Activated CD4-positive, alpha-beta T cell treated with anti-CD3 and anti-CD28 coated beads, Interleukin-2, amount 10 ng/mL, durations not matched to agents 7 days and 5 days (primary cell): ENCODE measurements around the gene HIPK1. TPM values are rescaled to one million over a fixed set of nuclear protein-coding genes. Genes with fewer than 3 reads are reported as not detected.
A peak's percentile ranks its signal among the peaks of the same experiment; 100 is the strongest.

ENCODE experiments used
- CTCF ChIA-PET: fragments of 350-600 bp; sonication (Branson Sonifier 250); formaldehyde crosslinking; loops from one replicate; lab custom pipeline; 2021; ENCODE audit warnings: antibody characterized with exemption; lab: Charles Lee
- POLR2A ChIA-PET: fragments of 350-600 bp; sonication (Branson Sonifier 250); formaldehyde crosslinking; loops from one replicate; lab custom pipeline; 2021; ENCODE audit warnings: antibody characterized with exemption; lab: Charles Lee
- DNase-seq: peaks from one replicate; pipeline ENCODE4 v3.0.0-alpha.2; 2020
- H3K27ac Mint-ChIP-seq: one replicate; pipeline ENCODE4 v1.8.0; 2021; ENCODE audit warnings: mild to moderate bottlenecking, moderate library complexity, mixed read lengths
- H3K27me3 Mint-ChIP-seq: one replicate; pipeline ENCODE4 v1.8.0; 2021; ENCODE audit warnings: mixed read lengths
- H3K36me3 Mint-ChIP-seq: one replicate; pipeline ENCODE4 v1.8.0; 2021; ENCODE audit warnings: low read depth, mixed read lengths
- H3K4me1 Mint-ChIP-seq: one replicate; pipeline ENCODE4 v1.8.0; 2021; ENCODE audit warnings: mixed read lengths
- H3K4me3 Mint-ChIP-seq: one replicate; pipeline ENCODE4 v1.8.0; 2021; ENCODE audit warnings: mild to moderate bottlenecking, moderate library complexity, mixed read lengths
- H3K9me3 Mint-ChIP-seq: one replicate; pipeline ENCODE4 v1.8.0; 2021; ENCODE audit warnings: mixed read lengths
- total RNA-seq, 2 experiments: library from RNA; stranded (reverse); gene quantifications; one replicate each; pipeline ENCODE4 v1.2.3, GENCODE V29; 2021

Gene HIPK1
- 100 to 1,000 TPM in 1 of 2 experiments, 10 to 100 TPM in 1; 88.5 to 106 TPM for total RNA-seq

DNA sequence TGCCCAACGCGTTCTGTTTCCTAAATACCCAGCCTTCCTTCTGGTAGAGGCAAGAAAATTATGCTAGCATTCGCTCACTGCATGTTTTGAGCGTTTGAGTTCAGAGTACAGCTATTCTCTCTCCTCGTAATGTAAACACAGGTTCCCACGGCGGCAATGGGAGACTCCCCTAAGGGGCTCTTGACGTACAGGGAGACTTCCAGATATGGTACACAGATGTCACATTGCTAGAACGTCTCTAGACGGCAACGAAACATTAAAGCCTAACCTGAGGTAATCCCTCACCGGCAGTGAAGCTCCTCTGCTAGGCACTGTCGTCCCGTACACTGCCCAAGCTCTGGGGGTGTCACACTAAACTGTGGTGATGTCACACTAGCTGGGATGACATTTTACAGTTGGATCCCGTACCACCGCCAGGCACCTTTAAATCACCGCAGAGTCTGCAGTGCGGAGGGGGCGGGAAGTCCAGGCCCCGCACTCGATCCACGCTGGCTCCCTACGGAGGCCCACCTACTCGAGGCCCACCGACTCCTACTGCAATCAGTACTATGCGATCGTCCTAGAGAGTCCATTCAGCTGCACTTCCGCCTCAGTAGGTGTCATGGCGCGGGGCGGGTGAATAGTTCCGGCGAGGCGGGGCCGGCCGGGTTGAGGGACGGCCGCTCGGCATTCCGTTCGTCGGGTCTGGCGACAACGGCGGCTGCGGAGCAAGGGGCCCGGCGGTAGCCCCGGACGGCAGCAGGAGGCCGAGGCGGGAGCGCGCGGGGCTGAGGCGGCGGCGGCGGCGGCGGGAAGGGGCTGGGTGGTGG is at the start of gene HIPK1:
TSS of gene HIPK1 (plus strand) at position 384 of the 809 bp plus-strand sequence.
- H3K9me3 Mint-ChIP-seq: no peaks in the 10 kb centered on the region
- no peaks in the 10 kb centered on the region for H3K27me3 Mint-ChIP-seq
- ChIA-PET CTCF (interaction anchor here (0.6 to 4.7 kb wide), 13 partner anchors 9 to 117 kb away, joined by 3 to 38 read pairs (median 4); partner anchors contain the start of genes AP4B1, DCLRE1B and RSBN1), POLR2A (interaction anchor here (1.0 to 1.8 kb wide), 4 partner anchors 23 to 117 kb away, joined by 3 to 10 read pairs (median 7); partner anchors contain the start of genes AP4B1, DCLRE1B and RSBN1)
- H3K27ac Mint-ChIP-seq: peak within 1 kb of the TSS; percentile 99
- peaks cover 44% of the 10 kb centered on the region for H3K4me1 Mint-ChIP-seq
- H3K36me3 Mint-ChIP-seq: peaks cover 16% of the 10 kb centered on the region
- DNase-seq: peak; percentile 94
- peak within 1 kb of the TSS; percentile 96 for H3K4me3 Mint-ChIP-seq

GRCh38 chr1:113879739-113880038 is 49.4 kb upstream of the HIPK1 start:
- Mint-ChIP-seq H3K27me3 (no peaks in the 10 kb centered on the region), H3K36me3 (peaks cover 16% of the 10 kb centered on the region), H3K4me3 (no peak overlapping the region), H3K9me3 (peaks cover 5% of the 10 kb centered on the region), H3K4me1 (peaks cover 51% of the 10 kb centered on the region), H3K27ac (peak overlapping the region; percentile 37)
- ChIA-PET CTCF (interaction anchor here (1.1 to 2.9 kb wide), 5 partner anchors 9 to 24 kb away, joined by 3 to 10 read pairs (median 4); no protein-coding TSS in a partner anchor), POLR2A (no interaction called here)
- no peak for DNase-seq

DNA sequence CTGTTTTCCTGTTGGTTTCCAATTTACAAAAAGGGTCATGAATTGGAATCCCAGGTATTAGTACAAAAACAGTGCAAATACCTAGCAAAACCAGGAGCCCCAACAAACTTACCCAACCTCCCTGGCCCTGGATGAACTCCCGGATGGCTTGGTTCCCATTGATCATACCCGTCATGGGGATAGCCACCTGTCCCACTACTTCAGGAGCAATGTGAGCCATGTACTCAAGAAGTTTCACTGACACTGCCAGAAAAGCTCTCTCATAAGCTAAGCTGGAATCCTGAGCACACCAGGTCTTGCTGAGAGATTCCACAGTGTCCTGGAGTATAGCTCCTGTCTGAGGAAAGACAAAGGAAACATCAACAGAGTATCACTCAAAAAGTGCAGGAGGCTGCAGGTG is 47.5 kb upstream of the HIPK1 start:
- CTCF ChIA-PET: interaction anchor here (1.7 to 2.9 kb wide), 4 partner anchors 9 to 50 kb away, joined by 5 to 10 read pairs (median 6); no protein-coding TSS in a partner anchor
- Mint-ChIP-seq H3K36me3 (peaks cover 16% of the 10 kb centered on the region), H3K4me1 (peaks cover 42% of the 10 kb centered on the region), H3K9me3 (peaks cover 5% of the 10 kb centered on the region), H3K27me3 (no peaks in the 10 kb centered on the region), H3K27ac (peak overlapping the region; percentile 66), H3K4me3 (no peak overlapping the region)
- POLR2A ChIA-PET: no interaction called here
- no peak for DNase-seq

DNA sequence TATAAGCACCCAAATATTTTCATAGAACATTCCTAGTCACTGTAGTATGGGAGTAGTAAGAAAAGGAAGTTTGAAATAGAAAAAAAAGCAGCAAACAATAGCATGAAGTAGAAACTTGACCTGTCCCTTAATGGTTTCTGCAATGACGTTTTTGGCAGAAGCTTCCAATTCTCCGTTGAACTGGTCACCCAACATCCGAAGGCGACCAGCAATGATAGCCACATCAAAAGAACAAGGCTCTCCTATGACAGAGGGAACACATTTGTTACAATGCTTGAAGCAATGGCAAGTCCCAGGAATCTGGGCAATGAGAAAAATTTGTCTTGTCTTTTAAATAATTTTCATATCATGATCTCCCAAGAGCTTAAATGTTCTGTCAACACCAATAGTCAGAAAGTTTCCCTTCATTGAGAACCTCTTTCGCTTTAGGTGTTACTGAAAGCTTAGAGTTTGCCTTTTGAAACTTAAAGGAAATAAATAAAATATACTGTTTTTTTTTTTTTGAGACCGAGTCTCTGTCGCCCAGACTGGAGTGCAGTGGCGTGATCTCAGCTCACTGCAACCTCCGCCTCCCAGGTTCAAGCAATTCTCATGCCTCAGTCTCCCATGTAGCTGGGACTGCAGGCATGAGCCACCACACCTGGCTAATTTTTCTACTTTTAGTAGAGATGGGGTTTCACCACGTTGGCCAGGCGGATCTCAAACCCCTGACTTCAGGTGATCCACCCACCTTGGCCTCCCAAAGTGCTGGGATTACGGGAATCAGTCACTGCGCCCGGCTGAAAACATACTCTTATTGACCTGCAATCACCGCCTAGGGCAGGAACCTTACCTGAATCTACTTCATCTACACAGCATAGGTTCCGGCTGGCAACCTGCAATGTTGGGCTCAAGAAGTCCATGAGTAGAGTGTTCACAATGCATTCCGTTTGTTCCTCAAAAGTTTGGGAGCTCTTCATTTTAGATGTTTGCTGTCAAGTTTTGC is 42.4 kb upstream of the HIPK1 start:
- Mint-ChIP-seq H3K9me3 (no peaks in the 10 kb centered on the region), H3K4me3 (no peak overlapping the region), H3K27ac (no peak overlapping the region), H3K27me3 (no peaks in the 10 kb centered on the region), H3K4me1 (peaks cover 26% of the 10 kb centered on the region), H3K36me3 (peaks cover 10% of the 10 kb centered on the region)
- POLR2A ChIA-PET: no interaction called here
- CTCF ChIA-PET: interaction anchor here (0.6 to 1.6 kb wide), 3 partner anchors 12 to 722 kb away, joined by 3 to 7 read pairs (median 5); no protein-coding TSS in a partner anchor
- DNase-seq: no peak

- Mint-ChIP-seq H3K9me3 (no peaks in the 10 kb centered on the region), H3K27ac (no peak within 1 kb of the TSS), H3K27me3 (no peaks in the 10 kb centered on the region), H3K4me1 (peaks cover 24% of the 10 kb centered on the region), H3K4me3 (no peak within 1 kb of the TSS), H3K36me3 (peaks cover 10% of the 10 kb centered on the region)
- no peak for DNase-seq
- POLR2A ChIA-PET: no interaction called here
- CTCF ChIA-PET: interaction anchor here (1.0 to 1.6 kb wide), 2 partner anchors 12 to 18 kb away, joined by 3 to 7 read pairs; no protein-coding TSS in a partner anchor
Measured at GRCh38 chr1:113887402-113888175, 41.5 kb upstream of the HIPK1 start, which contains the start of gene BCL2L15. BCL2L15 (minus strand) TSS chr1:113887581; CDS start chr1:113887375, 206 bp downstream.

- no peaks in the 10 kb centered on the region for H3K27me3 Mint-ChIP-seq
- no peak overlapping the region for H3K27ac Mint-ChIP-seq
- H3K4me1 Mint-ChIP-seq: peaks cover 24% of the 10 kb centered on the region
- CTCF ChIA-PET: interaction anchor here (0.6 to 2.1 kb wide), 3 partner anchors 9 to 478 kb away, joined by 3 to 8 read pairs (median 7); no protein-coding TSS in a partner anchor
- no peaks in the 10 kb centered on the region for H3K9me3 Mint-ChIP-seq
- peaks cover 25% of the 10 kb centered on the region for H3K36me3 Mint-ChIP-seq
- H3K4me3 Mint-ChIP-seq: no peak overlapping the region
- no peak for DNase-seq
- POLR2A ChIA-PET: no interaction called here
Measured at GRCh38 chr1:113890816-113891215, 38.3 kb upstream of the HIPK1 start.

- no peaks in the 10 kb centered on the region for H3K9me3 Mint-ChIP-seq
- H3K4me3 Mint-ChIP-seq: no peak overlapping the region
- no peaks in the 10 kb centered on the region for H3K27me3 Mint-ChIP-seq
- peaks cover 33% of the 10 kb centered on the region for H3K36me3 Mint-ChIP-seq
- peak overlapping the region; percentile 55 for H3K27ac Mint-ChIP-seq
- DNase-seq: no peak
- ChIA-PET CTCF (interaction anchor here (0.8 to 2.1 kb wide), 2 partner anchors 10 to 12 kb away, joined by 3 to 8 read pairs; no protein-coding TSS in a partner anchor), POLR2A (no interaction called here)
- peaks cover 19% of the 10 kb centered on the region for H3K4me1 Mint-ChIP-seq
Measured at GRCh38 chr1:113891631-113892220, 37.4 kb upstream of the HIPK1 start.

GRCh38 chr1:113893267-113893666 is 35.9 kb upstream of the HIPK1 start:
- DNase-seq: no peak
- Mint-ChIP-seq H3K27me3 (no peaks in the 10 kb centered on the region), H3K27ac (no peak overlapping the region), H3K4me1 (peaks cover 10% of the 10 kb centered on the region), H3K4me3 (no peak overlapping the region), H3K9me3 (no peaks in the 10 kb centered on the region), H3K36me3 (peaks cover 44% of the 10 kb centered on the region)
- POLR2A ChIA-PET: no interaction called here
- CTCF ChIA-PET: interaction anchor here (0.7 to 0.8 kb wide), 2 partner anchors 14 to 17 kb away, joined by 3 to 4 read pairs; no protein-coding TSS in a partner anchor

DNA sequence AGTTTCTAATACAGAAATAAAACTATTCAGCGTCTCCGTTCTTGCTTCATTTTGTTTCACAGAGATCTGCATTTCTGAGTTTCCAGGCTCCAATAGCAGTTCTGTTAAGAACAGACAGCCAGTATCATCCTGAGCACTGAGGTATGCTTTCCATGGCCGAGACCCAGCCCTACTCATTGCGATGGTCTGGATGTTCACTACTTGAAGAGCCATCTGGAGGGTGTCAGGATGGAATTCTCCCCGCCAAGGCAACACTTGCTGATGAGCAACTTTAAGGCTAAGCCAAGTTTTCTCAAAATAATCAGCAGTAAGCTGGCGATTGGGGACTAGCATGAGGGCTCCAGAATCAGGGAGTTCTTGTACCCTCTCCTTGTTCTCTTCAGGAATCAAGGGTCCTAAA is 34.0 kb upstream of the HIPK1 start:
- Mint-ChIP-seq H3K27ac (no peak overlapping the region), H3K9me3 (no peaks in the 10 kb centered on the region), H3K4me1 (peaks cover 22% of the 10 kb centered on the region), H3K27me3 (no peaks in the 10 kb centered on the region), H3K36me3 (peaks cover 62% of the 10 kb centered on the region), H3K4me3 (no peak overlapping the region)
- ChIA-PET CTCF (interaction anchor here (0.8 kb wide), 2 partner anchors 9 to 21 kb away, joined by 3 to 4 read pairs; partner anchors contain the start of gene AP4B1), POLR2A (no interaction called here)
- no peak for DNase-seq

DNA sequence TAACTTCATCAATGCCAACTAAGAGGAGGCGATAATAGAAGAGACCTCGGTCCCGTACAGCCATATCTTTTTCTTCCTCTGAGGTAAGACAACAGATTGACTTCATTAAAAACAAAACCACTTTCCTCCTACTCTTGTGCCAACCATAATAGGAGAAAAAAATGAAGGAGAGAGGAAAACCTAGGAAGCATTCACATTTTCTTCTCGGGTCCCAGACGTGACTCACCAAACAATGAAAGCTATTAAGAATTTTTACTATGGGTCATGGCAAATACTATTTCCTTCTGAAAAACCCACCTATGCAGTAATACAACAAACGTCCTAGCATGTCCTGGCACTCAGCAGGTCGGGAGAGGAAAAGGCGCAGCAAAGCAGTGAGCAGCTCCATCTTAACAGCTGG is 33.2 kb upstream of the HIPK1 start:
- Mint-ChIP-seq H3K27ac (no peak overlapping the region), H3K9me3 (no peaks in the 10 kb centered on the region), H3K36me3 (peaks cover 65% of the 10 kb centered on the region), H3K27me3 (no peaks in the 10 kb centered on the region), H3K4me3 (no peak overlapping the region), H3K4me1 (peaks cover 24% of the 10 kb centered on the region)
- CTCF ChIA-PET: interaction anchor here (0.7 to 1.5 kb wide), 5 partner anchors 9 to 39 kb away, joined by 3 to 4 read pairs (median 3); partner anchors contain the start of genes AP4B1 and DCLRE1B
- POLR2A ChIA-PET: interaction anchor here (0.6 kb wide), 1 partner anchor 143 kb away, joined by 3 read pairs; no protein-coding TSS in a partner anchor
- DNase-seq: no peak

DNA sequence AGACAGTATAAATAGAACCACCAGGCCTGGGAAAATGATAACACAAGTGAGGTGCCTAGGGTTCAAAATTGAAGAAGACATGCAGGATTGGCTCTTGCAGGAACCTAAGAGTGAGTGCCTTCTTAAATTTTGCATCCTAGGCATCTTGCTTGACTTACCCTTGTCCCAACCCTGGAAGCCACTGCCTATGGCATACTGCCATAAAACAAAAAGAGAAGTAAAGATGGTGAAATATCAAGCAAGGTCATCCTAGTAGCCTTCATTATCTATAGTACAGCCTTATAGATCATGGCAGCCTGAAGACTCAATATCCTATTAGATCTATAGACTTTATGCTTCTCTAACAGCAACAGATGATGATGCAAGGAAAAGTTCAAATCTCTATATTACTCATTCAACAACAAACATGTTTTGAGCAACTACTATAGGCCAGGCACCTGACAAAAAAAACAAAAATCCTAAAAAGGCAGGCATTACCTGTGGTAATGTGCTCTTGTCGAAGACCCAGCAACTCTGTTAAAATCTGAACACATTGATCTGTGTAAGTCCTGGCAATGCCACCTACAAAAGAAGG is 30.8 kb upstream of the HIPK1 start:
- POLR2A ChIA-PET: no interaction called here
- Mint-ChIP-seq H3K4me3 (no peak overlapping the region), H3K9me3 (no peaks in the 10 kb centered on the region), H3K27me3 (no peaks in the 10 kb centered on the region), H3K4me1 (peaks cover 47% of the 10 kb centered on the region), H3K36me3 (peaks cover 87% of the 10 kb centered on the region), H3K27ac (no peak overlapping the region)
- CTCF ChIA-PET: interaction anchor here (0.6 to 0.7 kb wide), 2 partner anchors 23 to 33 kb away, joined by 3 read pairs; no protein-coding TSS in a partner anchor
- DNase-seq: no peak
